Inferior parietal cortex (tissue), 1 donor: ENCODE results near the gene NEURL3.
"Not testable (repeated sequence)": the region's sequence is repeated elsewhere in the genome, so short reads cannot be mapped to it uniquely, and the experiment has no call there.

ENCODE experiments used
- DNase-seq: peaks from one replicate; pipeline ENCODE4 v3.0.0-alpha.2; 2016; ENCODE audit errors: extremely low spot score

Gene NEURL3, protein sequence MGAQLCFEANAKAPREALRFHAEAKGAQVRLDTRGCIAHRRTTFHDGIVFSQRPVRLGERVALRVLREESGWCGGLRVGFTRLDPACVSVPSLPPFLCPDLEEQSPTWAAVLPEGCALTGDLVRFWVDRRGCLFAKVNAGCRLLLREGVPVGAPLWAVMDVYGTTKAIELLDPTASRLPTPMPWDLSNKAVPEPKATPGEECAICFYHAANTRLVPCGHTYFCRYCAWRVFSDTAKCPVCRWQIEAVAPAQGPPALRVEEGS

DNA sequence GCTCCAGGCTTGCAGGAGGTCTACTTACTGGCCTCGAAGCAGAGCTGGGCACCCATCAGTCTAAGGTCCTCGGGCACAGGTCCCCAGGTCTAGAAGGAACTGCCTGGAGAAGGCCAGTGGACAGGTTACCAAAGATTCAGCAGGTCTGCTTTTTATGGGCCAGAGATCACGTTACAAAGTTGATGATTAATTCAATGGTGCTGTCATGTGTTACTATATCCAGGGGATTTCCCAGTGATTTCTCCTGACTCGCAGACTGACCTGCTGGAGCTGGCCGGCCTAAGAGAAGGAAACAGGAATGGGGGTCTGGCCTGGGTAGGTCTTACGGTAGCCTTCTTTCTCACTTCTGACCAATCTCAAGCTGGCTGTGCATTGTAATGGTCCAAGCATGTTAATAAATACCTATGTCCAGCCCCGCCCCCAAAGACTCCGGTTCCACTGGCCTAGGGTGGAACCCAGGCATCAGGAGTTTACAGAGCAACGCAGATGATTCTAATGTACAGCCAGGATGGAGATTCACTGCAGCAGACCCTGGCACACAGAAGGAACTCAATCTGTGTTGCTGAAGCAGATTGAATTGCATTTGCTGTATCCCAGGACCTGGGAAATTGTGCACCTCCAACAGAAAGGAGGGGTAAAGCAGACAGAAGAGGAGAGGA is at the start of gene NEURL3:
TSS of gene NEURL3 (minus strand) at position 127 of the 659 bp plus-strand sequence. CDS start at position 56, 71 bp downstream.
- DNase-seq = no peak

DNA sequence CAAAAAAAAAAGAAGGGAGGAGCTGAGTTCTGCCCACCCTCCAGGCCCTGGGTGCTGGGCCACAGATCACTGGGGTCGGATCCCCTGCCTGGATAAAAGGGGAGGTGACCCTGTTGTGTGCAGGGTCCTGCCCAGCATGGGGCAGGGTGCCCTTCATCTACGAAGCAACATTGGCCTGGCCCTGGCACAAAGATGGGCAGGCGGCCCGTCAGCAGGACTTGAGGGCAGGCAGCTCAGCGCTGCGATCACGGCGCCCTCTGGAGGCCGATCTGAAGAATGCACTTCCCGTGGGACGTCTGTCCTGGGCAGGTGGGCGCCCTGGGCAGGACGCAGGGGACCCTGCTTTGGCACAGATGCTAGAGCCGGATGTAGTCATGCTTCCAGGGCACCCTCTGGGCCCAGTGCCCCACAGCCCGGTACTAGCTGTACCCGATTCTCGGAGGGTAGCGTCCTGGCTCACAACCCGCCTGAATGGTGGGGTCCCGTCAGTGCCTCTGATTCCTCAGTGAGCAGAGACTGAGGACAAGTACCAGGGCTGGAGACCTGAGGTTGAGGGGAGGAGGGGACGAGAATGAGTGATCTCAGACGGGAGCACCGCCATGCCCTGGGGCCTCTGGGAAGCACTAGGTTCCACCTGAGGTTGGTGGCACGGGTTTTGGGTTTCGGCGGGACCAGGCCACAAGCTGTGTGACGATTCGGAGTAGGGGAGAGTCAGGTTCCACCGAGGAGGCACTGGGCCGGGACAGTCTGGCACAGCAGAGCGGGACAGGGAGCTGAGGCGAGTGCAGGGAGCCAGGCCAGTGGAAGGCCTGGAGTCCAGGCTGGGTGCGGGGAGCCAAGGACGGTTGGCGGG is 49.4 kb upstream of the NEURL3 start:
- peak; percentile 48 for DNase-seq

DNA sequence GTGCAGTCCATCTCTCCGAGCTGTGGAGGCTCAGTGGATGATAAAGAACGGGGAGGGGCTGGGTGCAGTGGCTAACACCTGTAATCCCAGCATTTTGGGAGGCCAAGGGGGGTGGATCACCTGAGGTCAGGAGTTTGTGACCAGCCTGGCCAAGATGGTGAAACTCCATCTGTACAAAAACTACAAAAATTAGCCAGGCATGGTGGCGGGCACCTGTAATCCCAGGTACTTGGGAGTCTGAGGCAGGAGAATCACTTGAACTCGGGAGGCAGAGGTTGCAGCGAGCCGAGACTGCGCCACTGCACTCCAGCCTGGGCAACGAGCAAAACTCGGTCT is 48.8 kb upstream of the NEURL3 start:
- not testable (repeated sequence) for DNase-seq

DNA sequence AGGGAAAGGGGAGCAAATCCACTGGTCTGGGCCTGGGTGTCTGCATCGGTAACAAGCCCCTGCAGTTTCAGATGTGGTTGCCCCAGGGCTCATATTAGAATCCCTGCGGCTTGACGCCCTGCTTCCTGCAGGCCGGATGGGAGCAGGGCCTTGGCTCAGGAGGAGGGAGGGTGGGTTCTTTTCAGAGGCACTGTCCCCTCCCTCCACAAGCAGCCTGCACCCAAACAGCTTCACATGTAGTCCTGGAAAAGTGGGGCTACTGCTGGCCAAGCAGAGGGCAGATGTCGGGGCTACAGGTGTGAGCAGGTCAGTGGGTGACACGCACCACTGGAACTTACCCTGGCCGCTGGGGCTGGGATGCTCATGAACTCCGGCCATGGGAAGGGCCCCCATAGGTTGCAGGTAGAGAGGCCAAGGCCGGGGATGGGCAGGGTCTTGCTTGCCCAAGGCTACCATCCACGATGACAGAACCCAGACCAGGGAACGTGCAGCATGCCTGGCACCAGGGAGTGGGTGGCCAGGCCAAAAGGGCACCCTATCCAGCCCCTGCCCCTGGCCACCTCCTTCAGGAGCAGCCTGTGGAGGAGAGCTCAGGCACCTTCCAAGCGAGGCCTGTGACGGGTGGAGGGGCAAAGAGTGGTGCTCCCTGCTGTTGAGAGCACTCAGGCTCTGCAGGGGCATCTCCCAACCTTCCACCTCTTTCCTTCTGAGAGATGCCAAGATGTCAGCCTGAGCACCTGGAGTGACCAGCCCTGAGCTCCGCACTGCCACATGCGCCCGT is 48.2 kb upstream of the NEURL3 start:
- DNase-seq = no peak

DNA sequence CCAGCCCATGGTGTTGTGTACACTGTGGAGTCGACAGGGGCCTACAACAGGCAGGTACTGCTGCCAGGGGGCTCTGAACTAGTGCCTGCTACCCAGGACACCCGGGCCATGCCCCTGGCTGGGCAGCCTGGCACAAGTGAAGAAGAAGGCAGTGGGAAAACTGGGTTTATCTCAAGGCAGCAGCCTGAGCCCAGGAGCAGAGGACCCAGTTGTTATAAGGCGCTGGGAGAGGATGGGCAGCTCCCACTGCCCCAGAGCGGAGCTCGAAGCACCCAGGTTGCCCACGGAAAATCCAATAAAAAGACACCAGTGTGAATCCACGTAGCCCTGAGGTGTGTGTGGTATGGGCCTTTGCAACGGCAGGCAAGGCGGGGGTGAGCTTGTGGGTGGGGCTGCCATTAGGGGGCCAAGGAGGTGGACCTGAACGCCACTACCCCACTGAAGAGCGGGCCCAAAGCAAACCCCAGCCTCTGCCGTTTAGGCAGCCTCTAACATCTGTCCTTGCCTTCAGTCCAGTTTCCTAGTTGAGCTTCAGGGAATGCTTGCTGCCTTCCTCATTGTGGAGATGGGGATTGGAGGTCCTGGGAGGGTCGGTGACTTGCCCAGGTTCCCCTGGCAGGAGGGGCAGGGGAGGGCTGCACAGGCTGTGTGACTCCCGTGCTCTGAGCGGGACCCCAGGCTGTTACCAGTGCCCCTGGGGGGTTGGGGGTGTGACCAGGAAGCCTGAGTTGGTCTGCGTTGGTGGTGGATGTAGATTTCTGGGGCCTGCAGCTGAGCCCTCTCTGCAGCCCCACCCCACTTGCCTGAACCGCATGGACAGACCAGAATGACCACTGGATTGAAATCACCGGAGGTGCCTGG is 47.4 kb upstream of the NEURL3 start:
- DNase-seq = no peak

DNA sequence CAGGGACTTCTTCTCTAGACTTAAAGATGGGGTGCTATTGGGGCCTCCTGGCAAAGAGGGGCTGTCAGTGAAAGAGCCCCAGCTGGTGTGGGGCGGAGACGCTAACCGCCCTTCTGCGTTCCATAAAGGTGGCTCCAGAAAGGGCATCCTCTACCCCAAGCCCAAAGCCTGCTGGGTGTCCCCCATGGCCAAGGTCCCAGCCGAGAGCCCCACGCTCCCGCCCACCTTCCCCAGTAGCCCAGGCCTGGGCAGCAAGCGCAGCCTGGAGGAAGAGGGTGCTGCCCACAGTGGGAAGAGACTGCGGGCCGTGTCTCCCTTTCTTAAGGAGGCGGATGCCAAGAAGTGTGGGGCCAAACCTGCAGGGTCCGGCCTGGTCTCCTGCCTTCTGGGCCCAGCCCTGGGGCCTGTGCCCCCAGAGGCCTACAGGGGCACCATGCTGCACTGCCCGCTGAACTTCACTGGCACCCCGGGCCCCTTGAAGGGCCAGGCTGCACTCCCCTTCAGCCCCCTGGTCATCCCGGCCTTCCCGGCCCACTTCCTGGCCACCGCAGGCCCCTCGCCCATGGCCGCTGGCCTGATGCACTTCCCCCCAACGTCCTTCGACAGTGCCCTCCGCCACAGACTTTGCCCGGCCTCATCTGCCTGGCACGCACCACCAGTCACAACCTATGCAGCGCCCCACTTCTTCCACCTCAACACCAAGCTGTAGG is 46.6 kb upstream of the NEURL3 start:
- no peak for DNase-seq

DNA sequence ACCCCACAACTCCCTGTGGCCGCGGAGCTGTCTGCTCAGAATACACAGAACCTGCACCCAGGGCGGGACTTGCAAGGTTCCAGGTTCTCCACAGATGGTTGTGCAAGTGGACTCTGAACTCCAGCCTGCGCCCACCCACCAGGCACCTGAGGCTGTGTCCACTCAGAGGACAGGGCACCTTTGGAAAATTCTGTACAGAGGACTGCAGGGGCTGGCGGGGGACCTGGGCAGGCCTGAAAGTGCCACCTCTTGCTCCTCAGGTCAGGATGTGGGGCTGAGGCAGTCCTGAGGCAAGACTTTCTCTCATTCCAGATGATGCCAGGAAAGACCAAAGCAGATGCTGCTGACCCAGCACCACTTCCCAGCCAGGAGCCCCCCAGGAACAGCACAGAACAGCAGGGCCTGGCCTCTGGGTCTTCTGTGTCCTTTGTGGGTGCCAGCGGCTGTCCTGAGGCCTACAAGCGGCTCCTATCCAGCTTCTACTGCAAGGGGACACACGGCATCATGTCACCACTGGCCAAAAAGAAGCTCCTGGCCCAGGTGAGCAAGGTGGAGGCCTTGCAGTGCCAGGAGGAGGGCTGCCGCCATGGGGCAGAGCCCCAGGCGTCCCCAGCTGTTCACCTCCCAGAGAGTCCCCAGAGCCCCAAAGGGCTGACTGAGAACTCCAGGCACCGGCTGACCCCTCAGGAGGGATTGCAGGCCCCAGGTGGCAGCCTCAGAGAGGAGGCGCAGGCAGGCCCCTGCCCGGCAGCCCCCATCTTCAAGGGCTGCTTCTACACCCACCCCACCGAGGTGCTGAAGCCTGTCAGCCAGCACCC is 45.8 kb upstream of the NEURL3 start:
- no peak for DNase-seq

DNA sequence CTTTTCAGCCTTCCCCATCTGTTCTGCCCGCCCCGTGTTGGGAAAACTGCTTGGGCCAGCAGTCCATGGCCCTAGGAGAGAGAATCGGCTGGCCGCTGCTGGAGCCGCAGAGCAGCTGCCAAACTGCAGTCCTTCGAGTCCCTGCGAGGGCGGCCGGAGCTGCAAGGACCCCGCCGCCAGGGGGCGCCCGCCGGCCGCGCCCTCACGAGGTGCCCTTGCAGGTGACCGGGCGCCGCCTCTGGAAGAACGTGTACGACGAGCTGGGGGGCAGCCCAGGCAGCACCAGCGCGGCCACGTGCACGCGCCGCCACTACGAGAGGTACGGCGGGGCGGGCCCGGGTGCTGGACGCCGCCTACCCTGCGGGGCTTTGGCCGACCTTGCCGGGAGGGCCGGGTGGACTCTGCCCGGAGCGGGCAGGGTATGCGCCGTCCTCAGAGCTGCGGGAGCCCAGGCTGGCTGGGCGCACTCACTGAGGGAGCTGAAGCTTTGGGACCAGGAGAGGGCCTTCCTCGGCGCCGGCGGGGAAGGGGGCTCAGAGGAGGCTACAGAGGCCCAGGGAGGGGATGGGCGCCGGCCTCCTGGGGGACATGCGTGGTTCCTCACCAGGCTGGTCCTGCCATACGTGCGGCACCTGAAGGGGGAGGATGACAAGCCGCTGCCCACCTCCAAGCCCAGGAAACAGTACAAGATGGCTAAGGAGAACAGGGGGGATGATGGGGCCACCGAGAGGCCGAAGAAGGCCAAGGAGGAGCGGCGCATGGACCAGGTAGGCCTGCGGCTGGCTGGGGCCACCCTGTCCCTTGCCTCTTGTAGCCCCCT is 45.0 kb upstream of the NEURL3 start:
- no peak for DNase-seq

DNA sequence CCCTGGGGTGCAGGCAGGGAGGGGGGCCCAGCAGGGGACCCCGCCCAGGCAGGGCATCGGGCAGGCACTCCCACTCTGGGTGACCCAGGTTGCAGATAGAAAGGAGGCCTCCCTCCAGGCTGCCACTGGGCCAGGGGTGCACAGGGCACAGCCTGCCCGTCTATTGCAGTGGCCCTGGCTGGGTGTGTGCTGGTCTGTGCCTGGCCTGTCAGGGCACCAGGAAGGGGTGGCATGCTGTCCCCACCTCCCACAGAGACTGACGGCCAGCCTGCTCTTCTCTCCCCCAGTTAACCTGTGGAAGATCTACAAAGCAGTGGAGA is 44.3 kb upstream of the NEURL3 start:
- DNase-seq = no peak

DNA sequence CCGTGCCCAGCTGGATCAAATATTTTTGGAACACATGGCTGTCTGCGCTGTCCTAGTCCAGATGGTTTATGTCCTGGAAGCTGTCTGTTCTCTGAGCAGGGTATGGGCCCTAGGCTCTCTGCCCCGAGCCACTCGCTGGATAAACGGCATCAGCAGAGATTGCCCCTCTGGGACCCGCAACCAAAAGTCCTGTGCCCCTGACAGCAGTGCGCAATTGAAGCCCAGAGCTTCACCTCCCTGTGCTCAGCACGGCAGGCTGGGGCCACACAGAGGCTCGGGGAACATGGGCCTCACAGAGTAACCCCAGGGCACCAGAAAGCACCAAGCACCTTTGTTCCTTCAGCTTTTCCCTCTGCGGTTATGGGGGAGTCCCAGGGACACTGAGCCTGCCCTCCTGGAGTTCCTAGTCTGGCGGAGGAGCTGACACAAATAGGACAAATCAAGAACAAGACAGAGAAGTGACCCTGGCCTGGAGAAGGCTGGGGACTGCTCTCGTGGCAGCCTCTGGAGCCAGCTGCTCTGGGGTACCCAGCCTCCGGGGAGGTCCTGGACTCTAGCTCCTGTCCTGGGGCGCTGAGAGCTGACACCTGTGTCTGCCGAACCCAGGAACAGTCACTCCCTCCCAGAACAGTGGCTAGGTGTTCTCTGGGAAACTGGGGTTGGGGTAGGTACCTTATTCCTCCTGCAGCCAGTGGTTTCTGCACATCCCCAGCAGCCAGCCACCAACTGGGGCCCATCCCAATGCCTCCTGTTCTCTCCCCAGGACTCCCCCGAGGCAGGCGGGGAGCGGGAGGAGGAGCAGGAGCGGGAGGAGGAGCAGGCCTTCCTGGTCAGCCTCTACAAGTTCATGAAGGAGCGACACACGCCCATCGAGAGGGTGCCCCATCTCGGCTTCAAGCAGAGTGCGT is 43.7 kb upstream of the NEURL3 start:
- DNase-seq = no peak

DNA sequence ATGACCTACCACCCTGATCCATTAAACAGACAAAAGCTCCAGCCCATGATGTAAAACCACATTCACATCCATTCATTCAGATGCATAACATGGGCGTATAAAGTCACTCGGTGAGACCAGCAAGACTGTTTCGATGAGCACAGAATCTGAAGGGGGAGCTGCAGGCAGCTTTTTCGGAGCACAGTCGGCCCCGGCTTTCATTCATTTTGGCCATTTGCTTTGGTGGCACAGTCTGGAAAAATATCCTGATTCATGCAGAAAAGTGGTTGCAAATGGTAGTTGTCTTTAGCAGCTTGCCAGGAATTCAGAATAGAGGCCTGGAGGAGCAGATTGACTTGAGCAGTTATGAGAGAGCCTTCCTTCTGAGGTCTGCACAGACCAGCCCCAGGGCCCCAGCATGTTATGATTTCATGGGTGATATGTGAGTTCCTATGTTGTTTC is 42.6 kb upstream of the NEURL3 start:
- DNase-seq = no peak

DNA sequence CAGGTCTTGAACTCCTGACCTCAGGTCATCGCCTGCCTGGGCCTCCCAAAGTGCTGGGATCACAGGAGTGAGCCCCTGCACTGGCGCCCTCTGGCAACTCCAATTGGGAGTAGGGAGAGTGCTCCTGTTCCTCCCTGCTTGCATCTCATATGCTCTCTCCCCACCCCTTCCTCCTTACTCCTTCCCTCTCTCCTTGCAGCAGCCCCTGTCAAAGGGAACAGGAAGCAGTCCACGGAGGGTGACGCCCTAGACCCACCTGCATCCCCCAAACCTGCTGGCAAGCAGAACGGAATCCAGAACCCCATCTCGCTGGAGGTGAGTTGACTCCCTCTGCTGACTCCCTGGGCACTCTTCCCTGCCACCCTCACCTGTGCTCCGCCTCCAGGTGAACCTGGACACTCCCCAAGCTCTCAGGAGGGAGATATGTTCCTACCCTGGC is 42.1 kb upstream of the NEURL3 start:
- no peak for DNase-seq

DNA sequence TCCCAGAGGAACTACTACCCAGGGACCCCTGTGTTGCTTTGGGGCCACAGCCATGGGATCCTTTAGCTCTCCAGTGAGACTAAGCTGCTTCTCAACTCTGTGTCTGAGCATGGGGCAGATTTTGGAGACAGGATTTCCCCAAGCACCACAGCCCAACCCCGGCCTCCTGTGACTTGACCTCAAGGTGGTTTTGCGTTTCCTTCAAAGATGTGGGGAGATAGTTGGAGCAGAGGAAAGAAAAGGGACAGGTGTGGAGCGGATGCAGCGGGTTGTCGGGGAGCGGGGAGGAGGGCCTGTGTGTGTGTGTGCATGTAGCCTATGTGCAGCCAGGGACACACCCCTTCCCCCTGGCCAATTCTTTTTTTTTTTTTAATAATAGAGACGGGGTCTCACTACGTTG is 41.6 kb upstream of the NEURL3 start:
- DNase-seq = no peak

DNA sequence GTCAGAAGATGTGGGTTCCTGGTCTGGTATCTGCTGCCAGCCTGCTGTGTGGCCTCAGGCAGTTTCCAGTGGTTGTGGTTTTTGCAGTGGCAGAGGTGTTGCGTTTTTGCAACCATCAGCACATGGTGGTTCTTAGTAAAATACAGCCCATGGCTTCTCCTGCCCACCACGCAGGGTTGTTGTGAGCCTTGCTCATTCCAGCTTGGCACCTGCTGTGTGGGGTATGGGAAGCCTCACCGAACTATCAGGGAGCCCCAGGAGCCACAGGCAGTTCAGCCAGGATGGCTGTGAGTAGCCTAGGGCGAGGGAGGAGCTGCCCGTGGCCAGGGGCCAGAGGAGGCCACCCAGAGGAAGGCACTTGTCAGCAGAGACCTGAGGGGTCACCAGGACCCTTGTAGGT is 41.2 kb upstream of the NEURL3 start:
- no peak for DNase-seq

DNA sequence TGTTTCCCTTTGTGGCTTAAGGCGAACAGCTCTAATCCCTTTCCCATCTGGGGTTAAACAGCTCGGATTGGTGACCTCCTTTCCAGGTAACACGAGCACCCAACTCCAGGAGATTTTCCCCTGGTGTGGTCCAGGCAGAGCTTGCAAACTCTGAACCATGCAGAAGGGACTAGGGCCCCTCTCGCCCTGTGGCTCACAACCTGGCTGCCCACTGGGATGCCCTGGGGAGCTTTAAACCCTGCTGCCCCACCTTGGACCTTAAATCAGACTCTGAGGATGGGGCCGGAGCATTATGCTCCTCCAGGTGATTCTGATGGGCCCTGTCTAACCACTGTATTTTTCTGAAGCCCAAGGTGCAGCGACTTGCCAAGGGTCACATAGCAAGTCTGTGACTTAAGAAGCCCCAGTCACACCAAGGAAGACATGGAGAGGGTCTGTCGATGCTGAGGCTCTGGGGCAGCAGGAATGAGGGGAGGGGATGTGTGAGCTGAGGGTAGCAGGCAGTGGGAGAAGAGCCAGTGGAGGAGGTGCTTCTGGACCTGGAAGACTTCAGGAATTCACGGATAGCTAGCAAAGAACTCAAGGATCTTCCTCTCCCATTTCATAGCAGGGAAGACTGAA is 37.3 kb upstream of the NEURL3 start:
- no peak for DNase-seq

DNA sequence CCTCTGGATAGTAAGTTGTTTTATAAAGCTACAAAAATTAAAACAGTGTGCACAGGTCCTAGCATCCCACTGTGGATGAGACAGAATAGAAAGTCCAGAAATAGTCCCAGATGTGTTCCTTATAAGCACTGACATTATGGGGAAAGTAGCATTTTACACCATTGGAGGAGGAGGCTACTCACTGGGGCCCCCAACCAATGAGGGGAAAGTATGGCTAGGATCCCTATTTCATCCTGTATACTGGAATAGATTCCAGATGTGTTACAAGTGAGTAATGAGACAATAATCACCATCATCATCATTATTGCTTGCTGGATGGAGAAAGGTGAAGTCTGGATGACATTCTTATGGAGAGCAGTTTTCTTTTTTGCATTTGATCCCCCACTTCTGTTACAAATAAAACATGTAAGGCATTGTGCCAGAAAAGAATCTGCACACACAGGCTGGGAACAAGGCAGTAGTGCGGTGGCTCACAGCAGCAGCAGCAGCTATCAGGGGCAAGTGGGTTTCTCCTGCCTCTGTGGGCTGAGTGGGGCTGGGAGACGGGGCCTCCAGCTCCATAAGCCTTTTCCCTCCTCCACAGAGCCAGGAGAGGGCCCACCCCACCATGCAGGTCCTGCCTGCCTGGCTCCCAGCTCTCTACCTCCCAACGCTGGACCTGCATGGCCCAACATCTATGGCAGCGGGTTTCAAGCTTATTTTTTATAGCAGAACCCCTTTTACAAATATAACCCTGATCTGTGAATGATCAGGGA is 36.4 kb upstream of the NEURL3 start:
- DNase-seq = no peak
